ENCODE results near the gene PKHD1. TPM values are rescaled to one million over a fixed set of nuclear protein-coding genes. Genes with fewer than 3 reads are reported as not detected.

The PKHD1 gene
- total and polyA plus RNA-seq, 11 donors: 0.02 to 0.04 TPM; not detected in 9

DNA sequence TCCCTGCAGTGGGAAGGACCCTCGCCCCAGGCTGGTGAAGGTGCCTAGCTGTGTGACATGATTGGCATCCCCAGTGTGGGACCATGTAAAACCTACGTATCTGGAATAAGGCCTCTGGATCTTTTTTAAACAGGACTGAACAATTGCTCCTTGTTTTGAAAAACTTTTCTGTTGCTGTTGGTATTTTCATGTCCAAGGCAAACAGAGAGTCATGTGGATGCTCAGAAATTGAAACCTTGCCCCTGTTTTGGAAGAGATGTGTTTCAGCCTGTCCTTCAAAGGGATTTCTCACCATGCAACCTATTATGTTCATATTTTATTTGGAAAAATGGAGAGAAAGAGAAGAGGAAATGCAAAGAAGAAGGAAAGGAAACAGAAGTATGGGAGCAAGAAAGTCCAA lies 362.3 kb downstream of the PKHD1 start:
- Histone ChIP-seq H3K9me3 (no peaks in the 10 kb centered on the region), H3K27ac (no peak overlapping the region), H3K4me3 (no peak overlapping the region), H3K36me3 (no peaks in the 10 kb centered on the region), H3K4me1 (no peaks in the 10 kb centered on the region), H3K27me3 (no peaks in the 10 kb centered on the region)
- TF ChIP-seq CTCF (IDR thresholded peaks at IDR 0.05): no peak
- TF ChIP-seq POLR2A (IDR thresholded peaks at IDR 0.05): no peak
- ATAC-seq (no peak), DNase-seq (no peak)
- intact Hi-C loops (cut with DNase I): no loop called here
- 74 to 82% (median 76%) methylated on average over 2 of the region's 2 CpGs for WGBS, 4 donors

DNA sequence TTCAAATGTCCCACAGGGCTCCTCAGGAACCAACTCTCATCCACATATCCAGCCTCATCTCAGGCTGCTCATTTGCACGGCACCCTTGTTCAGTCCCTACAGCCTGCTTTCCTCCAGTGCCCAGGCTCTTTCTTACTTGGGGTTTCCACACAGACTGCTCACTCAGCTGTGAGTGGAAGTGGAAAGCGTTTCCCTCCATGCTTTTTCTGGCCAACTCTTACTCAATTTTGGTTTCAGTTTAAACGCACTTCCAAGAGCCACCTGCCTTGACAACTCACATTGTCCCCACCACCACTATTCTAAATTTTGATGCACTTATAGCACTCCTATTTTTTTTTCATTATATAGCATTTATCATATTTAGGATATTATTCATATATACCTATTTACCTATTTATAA lies 367.1 kb downstream of the PKHD1 start:
- no peaks in the 10 kb centered on the region for H3K36me3 ChIP-seq
- no peaks in the 10 kb centered on the region for H3K4me1 ChIP-seq
- intact Hi-C loops (cut with DNase I): no loop called here
- WGBS, 4 donors: 80 to 86% (median 82%) methylated on average over 3 of the region's 3 CpGs
- ATAC-seq (no peak), DNase-seq (no peak)
- H3K4me3 ChIP-seq: no peak overlapping the region
- TF ChIP-seq CTCF (IDR thresholded peaks at IDR 0.05) (no peak), POLR2A (IDR thresholded peaks at IDR 0.05) (no peak)
- no peaks in the 10 kb centered on the region for H3K9me3 ChIP-seq
- H3K27me3 ChIP-seq: no peaks in the 10 kb centered on the region
- H3K27ac ChIP-seq: no peak overlapping the region

- 83 to 91% (median 85%) methylated on average over 1 of the region's 1 CpG for WGBS, 4 donors
- ATAC-seq: no peak
- no peaks in the 10 kb centered on the region for H3K27me3 ChIP-seq
Measured at GRCh38 chr6:51719297-51719696, 368.1 kb downstream of the PKHD1 start.

DNA sequence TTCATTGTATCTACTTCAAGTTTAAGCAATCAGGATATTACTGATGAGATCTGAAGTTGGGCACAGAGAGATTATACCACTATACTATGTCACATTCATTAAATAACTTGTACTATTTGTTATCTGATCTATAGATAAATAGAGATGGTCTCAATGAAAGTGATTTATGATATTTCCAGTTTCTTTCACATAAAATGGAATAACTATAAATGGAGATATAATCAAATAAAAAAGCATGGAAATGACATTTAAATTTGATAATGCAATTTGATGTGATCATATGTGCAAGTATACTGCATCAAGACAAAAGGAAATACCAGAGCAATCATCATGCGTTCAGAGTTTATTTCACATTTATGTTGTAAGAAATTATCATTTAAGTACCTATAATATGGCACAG lies 368.9 kb downstream of the PKHD1 start:
- no peak overlapping the region for H3K4me3 ChIP-seq
- no peak for TF ChIP-seq POLR2A (IDR thresholded peaks at IDR 0.05)
- TF ChIP-seq CTCF (IDR thresholded peaks at IDR 0.05): no peak
- no peaks in the 10 kb centered on the region for H3K4me1 ChIP-seq
- no peaks in the 10 kb centered on the region for H3K36me3 ChIP-seq
- intact Hi-C loops (cut with DNase I): no loop called here
- no peaks in the 10 kb centered on the region for H3K27me3 ChIP-seq
- ATAC-seq: no peak
- DNase-seq: no peak
- 90 to 93% (median 91%) methylated on average over 1 of the region's 1 CpG for WGBS, 4 donors
- H3K9me3 ChIP-seq: no peaks in the 10 kb centered on the region
- no peak overlapping the region for H3K27ac ChIP-seq

More at GRCh38 chr6:51719297-51719696, 368.1 kb downstream of the PKHD1 start:
- Histone ChIP-seq H3K27ac (no peak overlapping the region), H3K36me3 (no peaks in the 10 kb centered on the region), H3K4me1 (no peaks in the 10 kb centered on the region), H3K4me3 (no peak overlapping the region), H3K9me3 (no peaks in the 10 kb centered on the region)
- DNase-seq: no peak
- intact Hi-C loops (cut with DNase I): no loop called here
- TF ChIP-seq CTCF (IDR thresholded peaks at IDR 0.05): no peak
- TF ChIP-seq POLR2A (IDR thresholded peaks at IDR 0.05): no peak

All from heart left ventricle (tissue), 16 donors.